Measurements from ENCODE around the gene TMSB10. TPM values are rescaled to one million over a fixed set of nuclear protein-coding genes. Genes with fewer than 3 reads are reported as not detected.

The TMSB10 gene
- total RNA-seq, 2 experiments from 2014 or later = 1,969 to 2,001 TPM

GRCh38 chr2:84882775-84883550 lies 22.5 kb upstream of the TMSB10 start:
- ATAC-seq (ENCODE audit: poor library complexity) (no peak), DNase-seq (no peak)
- no peaks in the 10 kb centered on the region for H3K9me3 ChIP-seq (ENCODE audit: control insufficient read depth in 1 of 2, insufficient read depth in 1 of 2, low read length in 2 of 2)
- no peak overlapping the region for H3K4me3 ChIP-seq (ENCODE audit: low read length)
- Mint-ChIP-seq H3K27me3 (no peaks in the 10 kb centered on the region), H3K9me3 (no peaks in the 10 kb centered on the region), H3K27ac (peak overlapping the region; percentile 92), H3K4me1 (ENCODE audit: low read depth) (peaks cover 55% of the 10 kb centered on the region), H3K4me3 (peak overlapping the region; percentile 98), H3K36me3 (ENCODE audit: low read depth) (peaks cover 35% of the 10 kb centered on the region)
- no peak overlapping the region for H3K27ac ChIP-seq (ENCODE audit: low read depth in 1 of 2, low read length in 2 of 2)
- H3K27me3 ChIP-seq (ENCODE audit: control insufficient read depth in 1 of 2, insufficient read depth in 2 of 2, low read length in 2 of 2) = no peaks in the 10 kb centered on the region
- intact Hi-C loops (cut with DNase I, micrococcal nuclease) = loop anchor here (1.0 kb wide), 4 partner anchors 22 to 388 kb away; partner anchors contain the start of gene TMSB10 (in 1 of the 2)
- ChIA-PET POLR2A (interaction anchor here (0.6 to 8.2 kb wide), 23 partner anchors 9 to 444 kb away, joined by 3 to 215 read pairs (median 7); partner anchors contain the start of genes KCMF1 and TMSB10), CTCF (interaction anchor here (0.6 to 5.8 kb wide), 31 partner anchors 8 to 394 kb away, joined by 3 to 56 read pairs (median 4); partner anchors contain the start of gene TMSB10)
- peaks cover 35% of the 10 kb centered on the region for H3K4me1 ChIP-seq (ENCODE audit: insufficient read depth, low read length)
- TF ChIP-seq CTCF (IDR thresholded peaks at IDR 0.05) = no peak
- H3K36me3 ChIP-seq (ENCODE audit: insufficient read depth, low read length) = no peaks in the 10 kb centered on the region

GRCh38 chr2:84884449-84884848 lies 21.0 kb upstream of the TMSB10 start:
- Histone ChIP-seq H3K36me3 (ENCODE audit: insufficient read depth, low read length) (no peaks in the 10 kb centered on the region), H3K9me3 (ENCODE audit: control insufficient read depth in 1 of 2, insufficient read depth in 1 of 2, low read length in 2 of 2) (no peaks in the 10 kb centered on the region), H3K4me3 (ENCODE audit: low read length) (no peak overlapping the region), H3K27me3 (ENCODE audit: control insufficient read depth in 1 of 2, insufficient read depth in 2 of 2, low read length in 2 of 2) (no peaks in the 10 kb centered on the region), H3K4me1 (ENCODE audit: insufficient read depth, low read length) (peaks cover 36% of the 10 kb centered on the region), H3K27ac (ENCODE audit: low read depth in 1 of 2, low read length in 2 of 2) (no peak overlapping the region)
- no peak for TF ChIP-seq CTCF (IDR thresholded peaks at IDR 0.05)
- Mint-ChIP-seq H3K27me3 (no peaks in the 10 kb centered on the region), H3K4me3 (peak overlapping the region; percentile 40), H3K9me3 (no peaks in the 10 kb centered on the region), H3K4me1 (ENCODE audit: low read depth) (peaks cover 62% of the 10 kb centered on the region), H3K36me3 (ENCODE audit: low read depth) (peaks cover 25% of the 10 kb centered on the region), H3K27ac (no peak overlapping the region)
- DNase-seq = no peak
- intact Hi-C loops (cut with DNase I, micrococcal nuclease) = no loop called here
- CTCF ChIA-PET = interaction anchor here (6.4 kb wide), 1 partner anchor 41 kb away, joined by 50 read pairs; no protein-coding TSS in a partner anchor
- POLR2A ChIA-PET = no interaction called here
- no peak for ATAC-seq (ENCODE audit: poor library complexity)

- intact Hi-C loops (cut with DNase I, micrococcal nuclease) = no loop called here
- no peak for DNase-seq
- Mint-ChIP-seq H3K4me1 (ENCODE audit: low read depth) (peaks cover 66% of the 10 kb centered on the region), H3K36me3 (ENCODE audit: low read depth) (peaks cover 19% of the 10 kb centered on the region), H3K27ac (peak overlapping the region; percentile 93), H3K27me3 (no peaks in the 10 kb centered on the region), H3K4me3 (no peak overlapping the region), H3K9me3 (no peaks in the 10 kb centered on the region)
- Histone ChIP-seq H3K4me3 (ENCODE audit: low read length) (no peak overlapping the region), H3K27ac (ENCODE audit: low read depth in 1 of 2, low read length in 2 of 2) (no peak overlapping the region), H3K9me3 (ENCODE audit: control insufficient read depth in 1 of 2, insufficient read depth in 1 of 2, low read length in 2 of 2) (no peaks in the 10 kb centered on the region), H3K4me1 (ENCODE audit: insufficient read depth, low read length) (peaks cover 35% of the 10 kb centered on the region), H3K27me3 (ENCODE audit: control insufficient read depth in 1 of 2, insufficient read depth in 2 of 2, low read length in 2 of 2) (no peaks in the 10 kb centered on the region), H3K36me3 (ENCODE audit: insufficient read depth, low read length) (no peaks in the 10 kb centered on the region)
- CTCF ChIA-PET = interaction anchor here (6.4 kb wide), 1 partner anchor 41 kb away, joined by 50 read pairs; no protein-coding TSS in a partner anchor
- POLR2A ChIA-PET = no interaction called here
- no peak for ATAC-seq (ENCODE audit: poor library complexity)
- no peak for TF ChIP-seq CTCF (IDR thresholded peaks at IDR 0.05)
These were observed 20.3 kb upstream of the TMSB10 start for GRCh38 chr2:84885111-84885510.

All from CD4-positive, alpha-beta T cell (primary cell).